Measurements from ENCODE around the gene ARHGAP6.

DNA sequence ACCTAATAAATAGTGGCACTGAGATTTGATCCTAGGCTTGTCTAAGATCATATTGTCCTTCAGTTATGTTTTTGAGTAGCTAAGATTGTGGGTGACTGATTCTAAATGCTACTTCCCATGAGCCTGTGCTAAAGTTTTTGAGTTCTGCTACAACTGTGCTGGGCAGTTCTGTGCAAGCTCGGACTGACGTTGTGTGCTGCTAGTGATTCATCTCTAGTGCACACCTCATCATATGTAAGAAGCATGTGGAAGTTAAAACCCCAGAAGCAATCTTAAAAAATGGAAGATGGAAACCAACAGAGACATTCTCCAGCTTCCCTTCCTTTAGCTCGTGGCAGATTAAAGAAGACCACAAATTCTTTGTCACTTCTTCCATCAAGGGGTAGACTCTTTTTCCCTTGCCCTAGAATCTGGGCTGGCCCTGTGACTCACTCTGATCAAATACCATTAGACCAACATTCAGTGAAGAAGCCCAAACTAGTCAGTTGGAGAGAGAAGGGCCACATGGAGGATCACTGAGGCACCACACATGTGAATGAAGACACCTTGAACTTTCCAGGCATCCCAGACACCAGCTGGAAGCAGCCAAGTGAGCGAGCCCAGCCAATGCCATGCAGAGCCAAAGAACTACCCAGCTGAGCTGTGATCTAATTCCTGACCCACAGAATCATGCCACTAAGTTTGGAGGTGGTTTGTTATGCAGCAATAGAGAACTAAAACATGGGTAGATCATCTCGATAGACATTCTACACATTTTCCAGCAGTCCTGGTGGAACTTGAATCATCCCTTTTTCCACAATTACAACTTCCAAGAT is 16.8 kb downstream of the ARHGAP6 start:
- TF ChIP-seq, protein P1, sequence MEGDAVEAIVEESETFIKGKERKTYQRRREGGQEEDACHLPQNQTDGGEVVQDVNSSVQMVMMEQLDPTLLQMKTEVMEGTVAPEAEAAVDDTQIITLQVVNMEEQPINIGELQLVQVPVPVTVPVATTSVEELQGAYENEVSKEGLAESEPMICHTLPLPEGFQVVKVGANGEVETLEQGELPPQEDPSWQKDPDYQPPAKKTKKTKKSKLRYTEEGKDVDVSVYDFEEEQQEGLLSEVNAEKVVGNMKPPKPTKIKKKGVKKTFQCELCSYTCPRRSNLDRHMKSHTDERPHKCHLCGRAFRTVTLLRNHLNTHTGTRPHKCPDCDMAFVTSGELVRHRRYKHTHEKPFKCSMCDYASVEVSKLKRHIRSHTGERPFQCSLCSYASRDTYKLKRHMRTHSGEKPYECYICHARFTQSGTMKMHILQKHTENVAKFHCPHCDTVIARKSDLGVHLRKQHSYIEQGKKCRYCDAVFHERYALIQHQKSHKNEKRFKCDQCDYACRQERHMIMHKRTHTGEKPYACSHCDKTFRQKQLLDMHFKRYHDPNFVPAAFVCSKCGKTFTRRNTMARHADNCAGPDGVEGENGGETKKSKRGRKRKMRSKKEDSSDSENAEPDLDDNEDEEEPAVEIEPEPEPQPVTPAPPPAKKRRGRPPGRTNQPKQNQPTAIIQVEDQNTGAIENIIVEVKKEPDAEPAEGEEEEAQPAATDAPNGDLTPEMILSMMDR (IDR thresholded peaks at IDR 0.05; ENCODE audit: extremely low read depth in 1 of 2, insufficient read depth in 1 of 2, low read depth in 1 of 2, low read length in 2 of 2): no peak
- no peak for TF ChIP-seq MYC (IDR thresholded peaks at IDR 0.05; ENCODE audit: low read depth, low read length)
- no peak for TF ChIP-seq EZH2 (IDR thresholded peaks at IDR 0.05; ENCODE audit: borderline replicate concordance, low read depth, low read length, severe bottlenecking)
- TF ChIP-seq, protein P2, sequence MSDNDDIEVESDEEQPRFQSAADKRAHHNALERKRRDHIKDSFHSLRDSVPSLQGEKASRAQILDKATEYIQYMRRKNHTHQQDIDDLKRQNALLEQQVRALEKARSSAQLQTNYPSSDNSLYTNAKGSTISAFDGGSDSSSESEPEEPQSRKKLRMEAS (IDR thresholded peaks at IDR 0.05; ENCODE audit: insufficient read depth, insufficient read length): no peak
- TF ChIP-seq POLR2AphosphoS5 (IDR thresholded peaks at IDR 0.05; ENCODE audit: insufficient read depth, low read depth, low read length): no peak
